ENCODE measurements around the gene FIBP.

The FIBP gene

DNA sequence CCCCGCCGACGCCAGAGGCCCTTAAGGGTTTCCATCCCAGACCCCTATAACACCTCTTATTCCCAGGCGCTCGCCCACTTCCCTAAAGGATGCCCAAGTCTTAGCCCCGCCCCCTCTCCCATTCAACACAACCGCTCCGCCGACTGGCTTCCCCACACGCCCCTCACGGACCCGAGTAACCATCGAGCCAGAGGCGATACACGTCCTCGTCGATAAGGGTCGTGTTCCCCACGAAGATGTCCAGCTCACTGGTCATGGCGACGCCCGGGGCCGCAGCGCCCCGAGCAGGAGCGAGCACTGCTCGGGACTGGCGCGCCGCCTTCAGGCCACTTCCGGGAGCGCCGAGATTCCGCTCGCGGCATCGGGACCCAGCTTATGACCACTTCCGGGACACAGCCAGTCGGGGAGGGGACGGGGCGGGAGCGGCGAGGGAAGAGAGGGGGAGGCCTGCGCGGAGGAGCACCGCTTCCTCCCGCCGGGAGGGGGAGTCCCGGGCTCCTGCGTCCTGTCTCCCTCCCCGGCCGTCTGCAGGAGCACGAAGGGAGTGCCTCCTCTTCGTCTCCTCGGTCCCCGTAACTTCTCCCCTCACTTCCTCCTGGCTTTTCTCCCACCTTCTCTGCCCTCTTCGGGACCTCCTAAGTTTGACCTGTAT, at the start of gene FIBP:
FIBP (minus strand) TSS at position 309 of the 652 bp plus-strand sequence; CDS start at position 256, 53 bp downstream.
- TF ChIP-seq ZFX (IDR thresholded peaks at IDR 0.05): no peak
- TF ChIP-seq, protein P1, sequence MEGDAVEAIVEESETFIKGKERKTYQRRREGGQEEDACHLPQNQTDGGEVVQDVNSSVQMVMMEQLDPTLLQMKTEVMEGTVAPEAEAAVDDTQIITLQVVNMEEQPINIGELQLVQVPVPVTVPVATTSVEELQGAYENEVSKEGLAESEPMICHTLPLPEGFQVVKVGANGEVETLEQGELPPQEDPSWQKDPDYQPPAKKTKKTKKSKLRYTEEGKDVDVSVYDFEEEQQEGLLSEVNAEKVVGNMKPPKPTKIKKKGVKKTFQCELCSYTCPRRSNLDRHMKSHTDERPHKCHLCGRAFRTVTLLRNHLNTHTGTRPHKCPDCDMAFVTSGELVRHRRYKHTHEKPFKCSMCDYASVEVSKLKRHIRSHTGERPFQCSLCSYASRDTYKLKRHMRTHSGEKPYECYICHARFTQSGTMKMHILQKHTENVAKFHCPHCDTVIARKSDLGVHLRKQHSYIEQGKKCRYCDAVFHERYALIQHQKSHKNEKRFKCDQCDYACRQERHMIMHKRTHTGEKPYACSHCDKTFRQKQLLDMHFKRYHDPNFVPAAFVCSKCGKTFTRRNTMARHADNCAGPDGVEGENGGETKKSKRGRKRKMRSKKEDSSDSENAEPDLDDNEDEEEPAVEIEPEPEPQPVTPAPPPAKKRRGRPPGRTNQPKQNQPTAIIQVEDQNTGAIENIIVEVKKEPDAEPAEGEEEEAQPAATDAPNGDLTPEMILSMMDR (conservative IDR thresholded peaks at IDR 0.05): peak; percentile 99
- peak within 1 kb of the TSS; percentile 68 for H3K27ac ChIP-seq

DNA sequence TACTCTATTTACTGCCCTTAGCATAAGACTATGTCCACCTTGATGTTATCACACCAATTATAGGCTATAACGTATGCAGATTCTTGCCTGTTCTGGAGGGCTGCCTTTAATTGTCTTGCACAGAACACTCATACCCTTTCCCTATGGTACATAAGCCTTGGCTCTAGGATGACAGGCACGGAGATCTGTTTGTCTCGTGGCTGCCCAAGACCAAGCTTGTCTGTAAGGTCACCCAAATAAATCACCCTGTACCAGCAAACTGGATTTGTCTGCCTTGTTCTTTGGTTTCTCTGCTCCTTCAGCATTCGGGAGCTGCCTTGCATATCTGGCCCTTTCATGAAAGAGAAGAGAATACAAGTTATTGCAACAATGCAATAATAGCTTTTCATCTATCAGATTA, 49.5 kb upstream of the FIBP start:
- no peak overlapping the region for H3K27ac ChIP-seq
- TF ChIP-seq, protein P1 (conservative IDR thresholded peaks at IDR 0.05): no peak
- no peak for TF ChIP-seq ZFX (IDR thresholded peaks at IDR 0.05)

DNA sequence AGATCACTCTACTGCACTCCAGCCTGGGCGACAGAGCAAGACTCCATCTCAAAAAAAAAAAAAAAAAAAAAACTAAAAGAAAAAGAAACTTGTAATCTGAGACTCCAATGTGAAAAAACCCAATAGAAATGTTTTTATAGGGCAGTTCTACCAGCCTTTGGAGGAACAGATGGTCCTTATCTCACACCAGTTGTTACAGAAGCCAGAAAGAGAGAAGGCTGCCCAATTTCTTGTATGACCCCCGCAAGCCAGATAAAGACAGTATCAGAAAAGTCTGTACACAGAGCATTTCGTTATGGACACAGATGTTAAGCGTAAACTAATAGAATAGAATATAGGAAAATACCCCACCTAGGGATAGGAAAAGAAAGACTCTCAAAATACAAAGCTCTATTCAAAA, 45.7 kb upstream of the FIBP start:
- TF ChIP-seq, protein P1 (conservative IDR thresholded peaks at IDR 0.05): no peak
- TF ChIP-seq ZFX (IDR thresholded peaks at IDR 0.05): no peak
- no peak overlapping the region for H3K27ac ChIP-seq

DNA sequence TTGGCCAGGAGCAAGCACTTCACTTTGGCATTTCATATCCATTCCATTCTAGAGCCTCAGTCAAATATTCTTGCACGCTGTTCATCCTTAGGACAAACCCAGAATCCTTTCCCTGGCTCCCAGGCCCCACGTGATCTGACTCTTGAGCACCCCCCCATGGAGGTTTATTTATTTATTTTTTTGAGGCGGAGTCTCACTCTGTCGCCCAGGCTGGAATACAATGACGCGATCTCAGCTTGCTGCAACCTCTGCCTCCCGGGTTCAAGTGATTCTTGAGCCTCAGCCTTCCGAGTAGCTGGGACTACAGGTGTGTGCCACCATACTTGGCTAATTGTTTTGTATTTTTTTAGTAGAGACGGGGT, 44.3 kb upstream of the FIBP start:
- no peak for TF ChIP-seq ZFX (IDR thresholded peaks at IDR 0.05)
- no peak overlapping the region for H3K27ac ChIP-seq

DNA sequence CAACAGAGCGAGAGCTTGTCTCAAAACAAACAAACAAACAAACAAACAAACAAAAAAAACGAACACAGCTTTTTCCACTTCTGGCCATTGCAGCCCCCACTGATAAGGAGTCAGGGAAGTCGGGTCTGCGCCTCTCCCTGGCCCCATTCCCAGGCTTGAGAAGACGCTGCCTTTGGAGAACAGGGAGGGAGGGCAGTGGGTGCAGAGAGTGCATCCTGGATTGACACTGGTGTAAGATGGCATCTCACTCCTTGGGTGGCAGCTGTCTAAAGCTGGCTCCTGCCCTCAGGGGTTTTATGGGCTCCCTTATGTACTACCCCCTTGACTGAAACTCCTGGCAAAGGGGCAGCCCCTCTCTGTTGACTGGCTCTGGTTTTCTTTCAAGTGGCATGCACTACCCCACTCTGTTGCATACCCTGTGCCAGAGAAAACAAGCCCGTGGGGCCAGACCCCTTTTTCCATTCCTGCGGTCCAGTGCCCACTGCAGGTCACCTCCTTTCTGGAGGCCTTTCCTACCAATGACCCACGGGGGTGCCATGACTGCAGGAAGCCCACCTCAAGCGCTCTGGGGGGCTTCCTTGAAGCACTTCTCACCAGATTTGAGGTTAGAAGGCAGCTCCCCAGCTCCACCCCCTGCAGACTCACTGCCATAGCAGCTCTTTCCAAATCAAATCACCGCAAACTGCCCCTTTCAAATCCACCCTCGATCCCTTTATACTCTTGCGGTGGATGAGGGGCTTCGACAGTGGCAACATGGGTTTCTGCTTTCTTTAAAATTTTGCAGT, 43.7 kb upstream of the FIBP start:
- no peak overlapping the region for H3K27ac ChIP-seq
- TF ChIP-seq ZFX (IDR thresholded peaks at IDR 0.05): no peak
- TF ChIP-seq, protein P1 (conservative IDR thresholded peaks at IDR 0.05): no peak

DNA sequence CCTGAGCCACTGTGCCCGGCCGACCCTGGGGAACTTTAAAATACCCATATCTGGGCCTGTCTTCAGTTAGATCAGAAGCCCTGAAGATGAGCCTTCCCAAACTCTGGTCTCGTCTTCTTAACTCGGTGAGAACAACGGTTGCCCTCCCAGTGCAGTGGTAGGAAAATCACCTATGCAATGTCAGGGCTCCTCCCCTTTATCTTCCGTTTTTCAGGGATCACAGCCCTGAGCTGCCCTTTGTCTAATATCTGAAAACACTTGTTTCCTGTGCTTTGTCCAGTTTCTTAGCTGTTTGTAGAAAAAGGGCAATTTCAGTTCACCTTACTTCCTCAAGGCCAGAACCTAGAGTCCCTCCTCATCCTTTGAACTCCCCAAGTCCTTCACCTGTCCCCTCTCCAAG, 40.4 kb upstream of the FIBP start:
- TF ChIP-seq, protein P1 (conservative IDR thresholded peaks at IDR 0.05): no peak
- no peak for TF ChIP-seq ZFX (IDR thresholded peaks at IDR 0.05)
- H3K27ac ChIP-seq: no peak overlapping the region

DNA sequence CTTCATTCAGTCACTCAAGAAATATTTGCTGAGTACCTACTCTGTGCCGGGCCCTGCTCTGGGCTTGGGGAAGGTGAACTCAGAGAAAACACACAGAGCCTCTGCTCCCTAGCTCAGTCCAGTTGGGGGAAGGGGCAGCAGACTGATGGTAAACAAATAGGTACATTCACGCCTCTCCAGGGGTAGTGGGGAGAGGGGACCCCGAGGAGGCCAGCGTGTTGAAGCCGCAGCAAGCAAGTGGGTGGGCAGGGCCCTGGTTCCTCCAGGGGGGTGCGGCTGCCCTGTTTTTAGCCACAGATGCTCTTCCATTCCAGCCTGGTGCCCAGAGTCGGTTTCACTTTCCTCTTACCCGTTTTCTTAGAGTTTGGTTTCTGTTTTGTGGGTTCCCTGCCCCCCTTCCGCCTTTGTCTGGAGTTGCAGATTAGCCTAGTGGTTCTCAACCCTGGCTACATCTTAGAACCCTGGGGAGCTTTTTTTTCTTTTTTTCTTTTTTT, 39.7 kb upstream of the FIBP start:
- no peak for TF ChIP-seq ZFX (IDR thresholded peaks at IDR 0.05)
- TF ChIP-seq, protein P1 (conservative IDR thresholded peaks at IDR 0.05): no peak
- H3K27ac ChIP-seq: no peak overlapping the region
